ENCODE results near the gene USP17L26.

The USP17L26 gene

GRCh38 chr4:9384126-9384525 is 49.7 kb downstream of the USP17L26 start:
- DNase-seq (ENCODE audit: low read depth), result no peak

More at GRCh38 chr4:9384126-9384525, 49.7 kb downstream of the USP17L26 start:
- no peak overlapping the region for H3K4me3 ChIP-seq (ENCODE audit: control insufficient read depth, low read depth, low read length)
- no peak for TF ChIP-seq CTCF (conservative IDR thresholded peaks at IDR 0.05; ENCODE audit: control insufficient read depth, insufficient read depth, low read depth, low read length)

All from fibroblast of mammary gland (primary cell).